GM23248 (cell line): ENCODE results near the gene EPG5. TPM values are rescaled to one million over a fixed set of nuclear protein-coding genes. Genes with fewer than 3 reads are reported as not detected.

Experiments used
- DNase-seq: peaks from one replicate; pipeline ENCODE4 v3.0.0-alpha.2; 2015
- H2AFZ ChIP-seq: fragments of 200-600 bp; sonication (generic); 2 replicates; pipeline ENCODE4 v1.6.1; 2016; ENCODE audit warnings: antibody characterized with exemption
- H3F3A ChIP-seq: fragments of 200-600 bp; sonication (generic); 2 replicates; pipeline ENCODE4 v1.6.1; 2016; ENCODE audit warnings: mild to moderate bottlenecking, antibody characterized with exemption, mixed run types; ENCODE audit not compliant: insufficient read depth
- H3K27ac ChIP-seq: fragments of 200-600 bp; sonication (generic); 2 replicates; pipeline ENCODE4 v1.5.1; 2016; ENCODE audit warnings: mild to moderate bottlenecking
- H3K27me3 ChIP-seq: fragments of 200-600 bp; sonication (generic); replicated peaks from 2 replicates; pipeline ENCODE4 v1.6.1; 2016; ENCODE audit warnings: mild to moderate bottlenecking; ENCODE audit not compliant: insufficient read depth
- H3K36me3 ChIP-seq: fragments of 200-600 bp; sonication (generic); 2 replicates; pipeline ENCODE4 v1.6.1; 2016; ENCODE audit warnings: low read depth, mild to moderate bottlenecking
- H3K4me1 ChIP-seq: fragments of 200-600 bp; sonication (generic); 2 replicates; pipeline ENCODE4 v1.6.1; 2016; ENCODE audit warnings: mild to moderate bottlenecking; ENCODE audit not compliant: insufficient read depth
- H3K4me2 ChIP-seq: fragments of 200-600 bp; sonication (generic); one replicate; pipeline ENCODE4 v1.6.1; 2016; ENCODE audit warnings: mild to moderate bottlenecking; ENCODE audit not compliant: unreplicated experiment
- H3K4me3 ChIP-seq: fragments of 200-600 bp; sonication (generic); 2 replicates; pipeline ENCODE4 v1.5.1; 2016; ENCODE audit warnings: mild to moderate bottlenecking
- H3K79me2 ChIP-seq: fragments of 200-600 bp; sonication (generic); 2 replicates; pipeline ENCODE4 v1.6.1; 2016; ENCODE audit warnings: mild to moderate bottlenecking; ENCODE audit not compliant: insufficient read depth
- H3K9ac ChIP-seq: fragments of 200-600 bp; sonication (generic); 2 replicates; pipeline ENCODE4 v1.6.1; 2016; ENCODE audit warnings: mild to moderate bottlenecking
- H3K9me2 ChIP-seq: fragments of 200-600 bp; sonication (generic); 2 replicates; pipeline ENCODE4 v1.6.1; 2016; ENCODE audit warnings: mixed run types, mild to moderate bottlenecking, moderate library complexity; ENCODE audit not compliant: insufficient read depth
- H3K9me3 ChIP-seq: fragments of 200-600 bp; sonication (generic); one replicate; pipeline ENCODE4 v1.6.1; 2017; ENCODE audit warnings: low read depth
- H4K20me1 ChIP-seq: fragments of 200-600 bp; sonication (generic); 2 replicates; pipeline ENCODE4 v1.6.0; 2016; ENCODE audit not compliant: insufficient read depth
- EZH2 ChIP-seq: fragments of 200-600 bp; sonication (generic); IDR thresholded peaks from 2 replicates; pipeline ENCODE4 v1.6.1; 2018; ENCODE audit warnings: antibody characterized with exemption, mild to moderate bottlenecking; ENCODE audit not compliant: insufficient read depth, poor library complexity, severe bottlenecking
- EZH2phosphoT487 ChIP-seq: fragments of 200-600 bp; sonication (generic); IDR thresholded peaks from 2 replicates; pipeline ENCODE4 v1.6.1; 2018; ENCODE audit warnings: antibody characterized with exemption, moderate library complexity, mild to moderate bottlenecking, low read depth; ENCODE audit not compliant: insufficient read depth
- WGBS, 2 experiments: methylation state at CpG; one replicate each; pipeline ENCODE4 v1.1.6; 2015 to 2017; ENCODE audit warnings: low lambda C conversion rate in 2 of 2, low coverage in 1 of 2; ENCODE audit errors: missing lambda C conversion rate in 2 of 2; 5-methylcytosine and 5-hydroxymethylcytosine counted together
- in situ Hi-C: fragments of 300-500 bp; cut with MboI; formaldehyde crosslinking; loops from 2 replicates; pipeline ENCODE4 v1.15.0; 2020
- polyA plus RNA-seq: library from polyadenylated mRNA; unstranded; fragments of >200 nt; fragmentation: Nextera tagmentation; extraction: Ambion mirVana; gene quantifications from 2 replicates; pipeline ENCODE4 v1.2.1, GENCODE V29; 2016
- total RNA-seq: library from RNA; depleted of rRNA; stranded (reverse); fragments of >200 nt; shearing (Covaris generic); gene quantifications from 2 replicates; pipeline ENCODE4 v1.2.3, GENCODE V29; 2014; rRNA removed

Gene EPG5
- 77.7 and 77.9 TPM in 2 replicates for total RNA-seq
- polyA plus RNA-seq = 22.0 and 22.6 TPM in 2 replicates

GRCh38 chr18:45967007-45967706 is at the start of gene EPG5:
Gene EPG5 (minus strand): TSS chr18:45967329. CDS start chr18:45967239, 90 bp downstream.
- Histone ChIP-seq H3K4me1 (peaks cover 36% of the 10 kb centered on the region), H3K27me3 (no peaks in the 10 kb centered on the region), H3K79me2 (peaks cover 45% of the 10 kb centered on the region), H3K4me2 (peak within 1 kb of the TSS; percentile 89), H3K27ac (peak within 1 kb of the TSS; percentile 43), H2AFZ (peak within 1 kb of the TSS; percentile 87), H3K9me3 (no peaks in the 10 kb centered on the region), H3F3A (peaks cover 37% of the 10 kb centered on the region), H3K4me3 (peak within 1 kb of the TSS; percentile 99), H3K9me2 (no peaks in the 10 kb centered on the region), H3K36me3 (peaks cover 17% of the 10 kb centered on the region), H3K9ac (peak within 1 kb of the TSS; percentile 82), H4K20me1 (no peaks in the 10 kb centered on the region)
- 0 to 1% methylated on average over 37 to 50 of the region's 50 CpGs for WGBS, 2 experiments
- in situ Hi-C loops = no loop called here
- DNase-seq = peak; percentile 96
- TF ChIP-seq EZH2 = no peak
- no peak for TF ChIP-seq EZH2phosphoT487

GRCh38 chr18:46013484-46014189 is 46.5 kb upstream of the EPG5 start:
- Histone ChIP-seq H3K4me3 (no peak overlapping the region), H3K9ac (no peak overlapping the region), H3K4me1 (no peaks in the 10 kb centered on the region), H4K20me1 (no peaks in the 10 kb centered on the region), H2AFZ (no peak overlapping the region), H3K4me2 (no peak overlapping the region), H3K9me3 (no peaks in the 10 kb centered on the region), H3F3A (no peaks in the 10 kb centered on the region), H3K79me2 (no peaks in the 10 kb centered on the region), H3K27me3 (no peaks in the 10 kb centered on the region), H3K27ac (no peak overlapping the region), H3K9me2 (no peaks in the 10 kb centered on the region), H3K36me3 (no peaks in the 10 kb centered on the region)
- 69 to 74% methylated on average over 5 of the region's 5 CpGs for WGBS, 2 experiments
- in situ Hi-C loops = no loop called here
- TF ChIP-seq EZH2phosphoT487 (no peak), EZH2 (no peak)
- DNase-seq = peak; percentile 32

DNA sequence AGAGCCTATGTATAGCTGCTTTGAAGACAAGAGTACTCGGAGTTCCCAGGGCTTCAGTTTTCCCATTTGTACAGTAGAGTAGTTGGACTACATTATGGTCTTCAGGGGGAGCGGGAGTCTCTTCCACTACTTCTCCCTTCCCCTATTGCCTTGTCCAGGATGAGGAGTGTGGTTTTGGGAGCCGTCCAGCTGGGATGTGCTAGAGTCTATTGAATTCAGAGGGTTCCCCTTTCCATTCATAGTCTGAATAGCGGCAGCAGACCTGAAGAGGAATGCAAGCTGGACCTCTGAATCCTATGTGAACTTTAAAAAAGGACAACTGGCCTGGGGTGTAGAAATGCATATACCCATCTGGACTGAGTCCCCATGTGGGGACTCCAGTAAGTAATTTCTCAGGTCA is 43.5 kb upstream of the EPG5 start:
- Histone ChIP-seq H3K79me2 (no peaks in the 10 kb centered on the region), H3K36me3 (no peaks in the 10 kb centered on the region), H3K4me2 (no peak overlapping the region), H3K9me3 (no peaks in the 10 kb centered on the region), H3K9me2 (no peaks in the 10 kb centered on the region), H3K27me3 (no peaks in the 10 kb centered on the region), H4K20me1 (no peaks in the 10 kb centered on the region), H3K4me3 (no peak overlapping the region), H3F3A (no peaks in the 10 kb centered on the region), H3K27ac (no peak overlapping the region), H3K4me1 (no peaks in the 10 kb centered on the region), H2AFZ (no peak overlapping the region), H3K9ac (no peak overlapping the region)
- 93 to 97% methylated on average over 4 of the region's 4 CpGs for WGBS, 2 experiments
- in situ Hi-C loops = no loop called here
- no peak for TF ChIP-seq EZH2
- no peak for TF ChIP-seq EZH2phosphoT487
- DNase-seq = no peak

GRCh38 chr18:46010050-46010449 is 42.9 kb upstream of the EPG5 start:
- no peaks in the 10 kb centered on the region for H4K20me1 ChIP-seq
- H3K9ac ChIP-seq = no peak overlapping the region
- H3K79me2 ChIP-seq = no peaks in the 10 kb centered on the region
- no peaks in the 10 kb centered on the region for H3K27me3 ChIP-seq
- H3F3A ChIP-seq = no peaks in the 10 kb centered on the region
- no peak for DNase-seq
- no peaks in the 10 kb centered on the region for H3K9me3 ChIP-seq
- H3K36me3 ChIP-seq = no peaks in the 10 kb centered on the region; the same call in 1 of the 2 replicates
- TF ChIP-seq EZH2 (no peak), EZH2phosphoT487 (no peak)
- H3K9me2 ChIP-seq = no peaks in the 10 kb centered on the region
- H3K4me3 ChIP-seq = no peak overlapping the region
- 94 to 97% methylated on average over 4 of the region's 4 CpGs for WGBS, 2 experiments
- no peak overlapping the region for H2AFZ ChIP-seq
- H3K4me2 ChIP-seq = no peak overlapping the region
- H3K27ac ChIP-seq = no peak overlapping the region
- in situ Hi-C loops = no loop called here
- no peaks in the 10 kb centered on the region for H3K4me1 ChIP-seq
